Gastroesophageal sphincter (tissue), 3 donors: ENCODE results near the gene TAS2R42.

ENCODE experiments used
- CTCF ChIP-seq, 4 experiments: fragments of 200-600 bp in 2 of 4; fragments of 450-650 bp in 2 of 4; sonication (generic) in 1 of 4; IDR thresholded peaks; one replicate each; pipeline ENCODE4 v1.5.1; 2017 to 2019; ENCODE audit warnings: antibody characterized with exemption in 4 of 4, mild to moderate bottlenecking in 2 of 4, moderate library complexity in 2 of 4
- POLR2AphosphoS5 ChIP-seq: sonication (generic); formaldehyde crosslinking; IDR thresholded peaks from one replicate; pipeline ENCODE4 v1.6.1; 2017; ENCODE audit warnings: antibody characterized with exemption

- TF ChIP-seq POLR2AphosphoS5 (no peak), CTCF (IDR thresholded peaks at IDR 0.05) (no peak)
Observed at GRCh38 chr12:11171969-11172675, 14.6 kb downstream of the TAS2R42 start.
